ENCODE measurements around the gene CDC123.
"Not testable (repeated sequence)": the region's sequence is repeated elsewhere in the genome, so short reads cannot be mapped to it uniquely, and the experiment has no call there.

CDC123 gene

GRCh38 chr10:12189426-12189825 is 6.6 kb upstream of the CDC123 start:
- DNase-seq (ENCODE audit: low spot score) = no peak

DNA sequence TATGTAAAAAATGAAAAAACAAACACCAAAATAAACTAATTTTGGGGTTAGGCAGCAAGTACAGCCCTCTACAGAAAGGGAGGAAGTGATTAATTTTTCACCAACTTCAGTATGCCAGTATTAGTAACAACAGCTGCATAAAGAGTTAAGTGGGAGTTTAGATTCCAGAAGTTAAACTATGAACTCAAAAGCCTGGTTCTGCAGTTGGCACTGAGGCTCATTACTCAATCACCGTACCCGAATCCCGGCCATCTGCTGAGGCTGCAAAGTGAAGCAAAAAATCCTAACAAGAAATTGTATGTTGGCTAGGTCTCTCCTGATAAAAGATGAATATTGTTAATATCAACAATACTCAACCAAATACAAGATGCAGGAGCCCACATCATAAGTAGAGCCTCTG is 4.3 kb upstream of the CDC123 start:
- DNase-seq (ENCODE audit: low spot score) = no peak

- DNase-seq (ENCODE audit: low spot score) = peak; percentile 38
Observed at GRCh38 chr10:12193193-12193592, 2.8 kb upstream of the CDC123 start.

- no peak for DNase-seq (ENCODE audit: low spot score)
Observed at GRCh38 chr10:12194752-12195271, 1.2 kb upstream of the CDC123 start.

DNA sequence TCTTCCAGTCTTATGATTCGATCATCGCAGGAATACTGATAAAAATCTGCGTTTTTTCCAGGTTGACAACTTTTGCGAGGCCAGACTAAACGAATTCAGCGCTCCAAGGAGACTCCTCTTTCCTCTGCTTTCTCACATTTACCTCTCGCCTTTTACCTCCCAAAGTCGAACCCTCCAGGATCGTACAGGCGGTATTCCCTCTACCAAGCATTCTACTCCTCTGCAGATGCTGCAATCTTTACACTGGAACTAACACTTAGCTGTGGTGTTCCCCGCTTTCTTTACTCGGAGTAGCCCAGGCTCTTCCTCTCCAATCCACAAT is 746 bp upstream of the CDC123 start:
- DNase-seq (ENCODE audit: low spot score) = no peak

- DNase-seq (ENCODE audit: low spot score) = no peak
Observed at GRCh38 chr10:12196531-12197211, 683 bp downstream of the CDC123 start.

- no peak for DNase-seq (ENCODE audit: low spot score)
Observed at GRCh38 chr10:12198156-12198555, 2.2 kb downstream of the CDC123 start.

DNA sequence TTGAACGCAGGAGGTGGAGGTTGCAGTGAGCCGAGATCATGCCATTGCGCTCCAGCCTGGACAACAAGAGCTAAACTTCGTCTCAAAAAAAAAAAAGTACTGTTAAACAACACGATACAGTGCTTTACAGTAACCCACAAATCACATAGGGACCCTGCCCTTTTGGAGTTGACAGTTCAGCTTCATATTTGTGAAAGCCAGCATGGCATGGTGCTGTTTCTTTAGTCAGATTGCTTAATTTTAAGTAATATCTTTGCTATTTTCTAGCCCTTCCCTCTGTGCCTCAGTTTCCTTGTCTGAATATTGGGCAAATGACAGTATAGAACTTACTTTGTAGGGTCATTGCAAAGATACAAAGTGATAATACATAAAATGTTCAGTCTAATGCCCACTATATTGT is 4.9 kb downstream of the CDC123 start:
- no peak for DNase-seq (ENCODE audit: low spot score)

DNA sequence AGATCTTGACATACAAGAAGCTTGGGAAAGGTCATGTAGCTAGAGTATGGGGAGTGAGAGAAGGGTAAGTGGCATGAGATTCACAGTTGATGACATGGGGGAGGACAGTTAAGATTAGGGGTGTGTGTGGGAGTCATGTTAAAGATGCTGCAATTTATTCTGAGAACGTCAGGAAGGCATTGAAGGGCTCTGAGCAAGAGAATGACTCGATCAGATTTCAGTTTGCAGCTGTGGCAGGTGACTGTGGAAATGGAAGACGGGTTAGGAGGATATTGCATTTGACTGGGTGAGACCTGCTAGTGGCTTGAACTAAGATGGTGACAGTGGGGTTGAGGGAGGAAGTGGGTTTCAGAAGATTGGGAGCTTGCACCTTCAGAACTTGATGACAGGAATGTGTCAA is 5.6 kb downstream of the CDC123 start:
- peak; percentile 78 for DNase-seq (ENCODE audit: low spot score)

GRCh38 chr10:12202226-12202625 is 6.2 kb downstream of the CDC123 start:
- DNase-seq (ENCODE audit: low spot score) = no peak

DNA sequence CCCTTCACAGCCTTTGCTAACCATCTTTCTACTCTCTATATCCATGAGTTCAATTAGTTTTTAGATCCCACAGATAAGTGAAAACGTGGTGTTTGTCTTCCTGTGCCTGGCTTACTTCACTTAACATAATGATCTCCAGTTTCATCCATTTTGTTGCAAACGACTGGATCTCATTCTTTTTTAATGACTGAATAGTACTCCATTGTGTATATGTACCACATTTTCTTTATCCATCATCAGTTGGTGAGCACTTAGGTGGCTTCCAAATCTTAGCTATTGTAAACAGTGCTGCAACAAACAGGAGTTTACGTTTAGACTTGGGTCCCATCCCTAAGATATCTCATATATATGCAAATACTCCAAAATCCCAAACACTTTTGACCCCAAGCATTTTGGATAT is 9.1 kb downstream of the CDC123 start:
- DNase-seq (ENCODE audit: low spot score) = no peak

DNA sequence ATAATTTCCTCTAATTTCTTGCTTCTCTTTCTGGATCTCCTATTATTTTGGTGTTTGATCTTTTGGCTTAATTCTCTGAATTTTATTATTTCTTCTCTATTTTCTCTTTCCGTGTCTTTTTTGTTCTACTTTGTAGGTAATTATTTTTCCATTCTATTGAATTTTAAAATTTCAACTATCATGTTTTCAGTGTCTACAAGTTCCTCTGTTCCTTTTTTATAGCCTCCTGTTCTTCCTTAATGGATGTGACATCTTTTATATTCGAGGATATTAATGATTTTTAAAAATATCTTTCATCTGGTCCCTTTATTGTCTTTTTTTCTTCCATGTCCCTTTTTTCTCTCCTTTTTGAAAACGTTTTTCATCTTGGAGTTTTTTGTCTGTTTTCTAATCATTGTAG is 11.1 kb downstream of the CDC123 start:
- DNase-seq (ENCODE audit: low spot score) = no peak

DNA sequence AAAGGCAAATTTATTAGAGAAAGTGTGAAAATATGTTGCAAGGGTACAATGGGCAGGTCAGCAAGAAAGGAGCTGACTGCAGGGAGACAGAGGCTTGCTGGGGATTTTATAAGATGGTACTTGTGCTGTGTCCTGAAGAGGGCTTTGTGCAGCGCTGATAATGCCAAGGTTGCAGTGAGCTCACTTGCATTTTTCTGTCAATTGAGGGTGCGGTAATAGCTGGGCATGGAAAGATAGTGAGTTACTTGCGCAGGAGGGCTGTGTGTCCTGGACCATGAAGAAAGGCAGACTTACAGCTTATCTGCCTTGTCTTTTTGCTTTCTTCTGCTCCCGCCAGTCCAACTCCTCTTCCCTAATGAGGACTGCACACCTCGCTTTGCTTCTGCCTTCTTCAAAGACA is 12.5 kb downstream of the CDC123 start:
- no peak for DNase-seq (ENCODE audit: low spot score)

- no peak for DNase-seq (ENCODE audit: low spot score)
Observed at GRCh38 chr10:12212454-12212853, 16.5 kb downstream of the CDC123 start.

- DNase-seq (ENCODE audit: low spot score) = no peak
Observed at GRCh38 chr10:12213621-12214020, 17.6 kb downstream of the CDC123 start.

DNA sequence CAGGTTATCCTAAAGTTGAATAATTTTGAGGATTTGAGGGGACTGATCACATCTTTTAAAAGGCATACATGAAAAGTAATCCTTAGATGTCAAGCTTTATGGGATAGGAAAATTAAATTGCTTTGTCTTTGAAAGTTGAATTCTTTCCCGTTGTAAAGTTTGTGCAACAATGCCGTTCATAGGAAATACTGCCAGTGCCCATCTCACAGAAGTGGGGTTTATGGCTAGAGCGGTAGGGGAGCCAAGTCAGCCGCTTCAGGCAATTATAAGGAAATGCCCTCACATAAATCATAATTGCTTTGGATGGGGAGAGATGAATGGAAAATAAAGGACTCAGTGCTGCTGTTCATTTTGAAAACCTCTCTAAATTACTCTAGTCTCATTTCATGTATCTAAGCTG is 18.1 kb downstream of the CDC123 start:
- no peak for DNase-seq (ENCODE audit: low spot score)

GRCh38 chr10:12214763-12215218 is 18.8 kb downstream of the CDC123 start:
- no peak for DNase-seq (ENCODE audit: low spot score)

DNA sequence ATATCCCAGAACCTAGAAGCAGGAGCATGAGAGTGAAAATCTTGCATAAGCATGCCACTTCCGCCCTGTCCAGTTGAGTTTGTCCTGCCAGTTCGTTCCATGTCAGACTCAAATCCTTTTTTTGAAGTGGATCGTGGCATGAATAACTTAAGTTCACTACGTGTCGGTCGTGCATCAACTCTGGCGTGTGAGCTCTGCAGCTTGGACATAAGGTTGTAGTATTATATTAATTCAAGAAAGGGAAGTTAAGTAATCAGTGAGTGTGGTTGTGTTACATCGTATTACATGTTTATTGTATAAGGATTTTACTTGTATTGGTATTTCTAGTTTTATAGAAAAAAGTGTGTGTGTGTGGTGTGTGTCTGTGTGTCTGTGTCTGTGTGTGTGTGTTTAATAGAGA is 23.0 kb downstream of the CDC123 start:
- DNase-seq (ENCODE audit: low spot score) = no peak

DNA sequence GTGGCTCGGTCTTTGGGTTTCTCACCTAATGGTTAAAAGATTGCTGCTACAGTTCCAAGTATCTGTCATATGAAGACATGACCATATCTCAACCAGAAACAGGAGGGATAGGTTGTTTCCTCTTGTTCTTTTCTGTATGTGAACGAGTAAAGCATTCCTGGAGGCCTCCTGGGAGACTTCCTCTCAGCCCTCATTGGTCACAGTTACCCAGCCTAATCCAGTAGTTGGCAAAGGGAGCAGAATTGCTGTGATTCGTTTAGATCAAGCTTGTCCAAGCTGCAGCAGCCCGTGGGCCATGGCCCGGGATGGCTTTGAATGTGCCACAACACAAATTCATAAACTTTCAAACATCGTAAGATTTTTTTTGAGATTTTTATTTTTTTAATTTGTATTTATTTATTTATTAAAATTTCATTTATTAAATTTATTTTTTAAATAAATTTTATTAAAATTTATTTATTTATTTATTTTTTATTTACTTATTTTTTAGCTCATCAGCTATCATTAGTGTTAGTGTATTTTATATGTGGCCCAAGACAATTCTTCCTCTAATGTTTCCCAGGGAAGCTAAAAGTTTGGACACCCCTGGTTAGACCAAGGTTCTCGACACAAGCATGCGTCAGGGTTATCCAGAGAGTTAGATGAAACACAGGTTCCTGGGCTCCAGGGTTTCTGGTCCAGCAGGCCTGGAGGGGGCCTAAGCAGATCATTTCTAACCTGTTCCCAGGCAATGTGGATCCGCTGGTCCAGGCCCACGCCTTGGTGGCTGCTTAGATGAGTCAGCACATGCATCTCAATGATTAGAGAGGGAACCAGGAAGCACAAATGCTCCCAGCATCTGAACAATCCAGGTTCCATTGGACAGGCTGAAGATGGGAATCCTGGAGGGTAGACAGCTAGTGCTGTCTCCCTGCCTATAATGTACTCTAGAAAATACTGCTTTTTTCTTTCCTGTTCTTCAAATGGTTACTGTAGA is 25.6 kb downstream of the CDC123 start:
- no peak for DNase-seq (ENCODE audit: low spot score)

- no peak for DNase-seq (ENCODE audit: low spot score)
Observed at GRCh38 chr10:12225444-12225843, 29.5 kb downstream of the CDC123 start.

DNA sequence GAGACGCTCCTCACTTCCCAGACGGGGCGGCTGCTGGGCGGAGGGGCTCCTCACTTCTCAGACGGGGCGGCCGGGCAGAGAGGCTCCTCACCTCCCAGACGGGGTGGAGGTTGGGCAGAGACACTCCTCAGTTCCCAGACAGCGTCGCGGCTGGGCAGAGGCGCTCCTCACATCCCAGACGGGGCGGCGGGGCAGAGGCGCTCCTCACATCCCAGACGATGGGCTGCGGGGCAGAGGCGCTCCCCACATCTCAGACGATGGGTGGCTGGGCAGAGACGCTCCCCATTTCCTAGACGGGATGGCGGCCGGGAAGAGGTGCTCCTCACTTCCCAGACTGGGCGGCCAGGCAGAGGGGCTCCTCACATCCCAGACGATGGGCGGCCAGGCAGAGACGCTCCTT is 30.4 kb downstream of the CDC123 start:
- not testable (repeated sequence) for DNase-seq (ENCODE audit: low spot score)

- DNase-seq (ENCODE audit: low spot score) = no peak
Observed at GRCh38 chr10:12228851-12229250, 32.9 kb downstream of the CDC123 start.

DNA sequence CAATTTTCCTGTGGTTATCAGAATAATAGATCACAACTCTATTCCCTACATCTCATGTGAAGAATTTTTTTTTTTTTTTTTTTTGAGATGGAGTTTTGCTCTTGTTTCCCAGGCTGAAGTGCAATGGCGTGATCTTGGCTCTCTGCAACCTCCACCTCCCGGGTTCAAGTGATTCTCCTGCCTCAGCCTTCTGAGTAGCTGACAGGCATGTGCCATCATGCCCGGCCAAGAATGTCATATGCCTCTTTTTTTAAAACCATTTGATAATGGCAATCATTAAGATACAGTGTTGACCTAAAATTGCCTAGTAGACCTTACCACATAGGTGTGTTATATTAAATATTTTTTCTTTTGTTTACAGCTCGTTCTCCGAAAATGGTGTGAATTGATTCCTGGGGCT is 38.7 kb downstream of the CDC123 start:
- DNase-seq (ENCODE audit: low spot score) = not testable (repeated sequence)

Data from putamen (tissue), 1 donor.